ENCODE measurements around the gene SMNDC1. TPM values are rescaled to one million over a fixed set of nuclear protein-coding genes. Genes with fewer than 3 reads are reported as not detected.

The SMNDC1 gene
- total RNA-seq, 1 donor from 2014 or later = 35.6 TPM

DNA sequence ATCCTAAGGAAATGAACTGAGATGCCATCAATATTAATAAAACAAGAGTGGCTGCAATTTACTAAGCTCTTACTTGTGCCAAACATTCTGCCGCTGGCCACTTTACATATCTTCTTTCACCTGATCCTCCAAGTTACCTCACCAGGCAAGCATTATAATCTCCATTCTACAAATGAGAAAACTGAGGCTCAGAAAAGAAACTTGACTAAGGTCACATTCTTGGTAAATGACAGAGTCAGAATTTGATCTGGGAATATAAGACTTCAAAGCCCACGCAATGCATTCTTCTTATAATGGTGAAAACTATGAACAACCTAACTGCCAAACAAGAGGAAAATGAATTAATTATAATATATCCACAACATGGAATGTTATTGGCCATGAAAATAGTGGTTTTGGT lies 46.1 kb upstream of the SMNDC1 start:
- ATAC-seq (ENCODE audit: low read depth) (no peak), DNase-seq (no peak)
- Mint-ChIP-seq H3K4me3 (no peak overlapping the region), H3K9me3 (no peaks in the 10 kb centered on the region), H3K36me3 (ENCODE audit: low read depth) (no peaks in the 10 kb centered on the region), H3K27me3 (no peaks in the 10 kb centered on the region), H3K4me1 (peaks cover 56% of the 10 kb centered on the region), H3K27ac (no peak overlapping the region)
- no peak for TF ChIP-seq CTCF (IDR thresholded peaks at IDR 0.05)
- ChIA-PET POLR2A (interaction anchor here (0.7 to 0.9 kb wide), 2 partner anchors 25 to 64 kb away, joined by 3 read pairs; no protein-coding TSS in a partner anchor), CTCF (interaction anchor here (0.8 kb wide), 1 partner anchor 44 kb away, joined by 3 read pairs; no protein-coding TSS in a partner anchor)
- intact Hi-C loops (cut with micrococcal nuclease) = no loop called here

GRCh38 chr10:110349831-110350230 lies 45.1 kb upstream of the SMNDC1 start:
- Mint-ChIP-seq H3K4me1 (peaks cover 48% of the 10 kb centered on the region), H3K36me3 (ENCODE audit: low read depth) (no peaks in the 10 kb centered on the region), H3K27me3 (no peaks in the 10 kb centered on the region), H3K4me3 (no peak overlapping the region), H3K27ac (peak overlapping the region; percentile 61), H3K9me3 (no peaks in the 10 kb centered on the region)
- DNase-seq = no peak
- POLR2A ChIA-PET = no interaction called here
- no peak for TF ChIP-seq CTCF (IDR thresholded peaks at IDR 0.05)
- intact Hi-C loops (cut with micrococcal nuclease) = no loop called here
- ATAC-seq (ENCODE audit: low read depth) = no peak
- CTCF ChIA-PET = no interaction called here

GRCh38 chr10:110349386-110349785 lies 44.7 kb upstream of the SMNDC1 start:
- intact Hi-C loops (cut with micrococcal nuclease) = no loop called here
- H3K36me3 Mint-ChIP-seq (ENCODE audit: low read depth) = no peaks in the 10 kb centered on the region
- ATAC-seq (ENCODE audit: low read depth) (no peak), DNase-seq (no peak)
- H3K9me3 Mint-ChIP-seq = no peaks in the 10 kb centered on the region
- peak overlapping the region; percentile 6 for H3K27ac Mint-ChIP-seq
- ChIA-PET POLR2A (no interaction called here), CTCF (no interaction called here)
- no peak overlapping the region for H3K4me3 Mint-ChIP-seq
- H3K27me3 Mint-ChIP-seq = no peaks in the 10 kb centered on the region
- no peak for TF ChIP-seq CTCF (IDR thresholded peaks at IDR 0.05)
- peaks cover 44% of the 10 kb centered on the region for H3K4me1 Mint-ChIP-seq

- Mint-ChIP-seq H3K27me3 (no peaks in the 10 kb centered on the region), H3K4me3 (no peak overlapping the region), H3K36me3 (ENCODE audit: low read depth) (no peaks in the 10 kb centered on the region), H3K27ac (peak overlapping the region; percentile 6), H3K4me1 (peaks cover 33% of the 10 kb centered on the region), H3K9me3 (no peaks in the 10 kb centered on the region)
- intact Hi-C loops (cut with micrococcal nuclease) = no loop called here
- CTCF ChIA-PET = no interaction called here
- POLR2A ChIA-PET = interaction anchor here (0.9 to 1.4 kb wide), 2 partner anchors 22 to 64 kb away, joined by 3 to 12 read pairs; no protein-coding TSS in a partner anchor
- no peak for DNase-seq
- no peak for TF ChIP-seq CTCF (IDR thresholded peaks at IDR 0.05)
- peak; percentile 47 for ATAC-seq (ENCODE audit: low read depth)
Measured at GRCh38 chr10:110348336-110348735, 43.6 kb upstream of the SMNDC1 start.

DNA sequence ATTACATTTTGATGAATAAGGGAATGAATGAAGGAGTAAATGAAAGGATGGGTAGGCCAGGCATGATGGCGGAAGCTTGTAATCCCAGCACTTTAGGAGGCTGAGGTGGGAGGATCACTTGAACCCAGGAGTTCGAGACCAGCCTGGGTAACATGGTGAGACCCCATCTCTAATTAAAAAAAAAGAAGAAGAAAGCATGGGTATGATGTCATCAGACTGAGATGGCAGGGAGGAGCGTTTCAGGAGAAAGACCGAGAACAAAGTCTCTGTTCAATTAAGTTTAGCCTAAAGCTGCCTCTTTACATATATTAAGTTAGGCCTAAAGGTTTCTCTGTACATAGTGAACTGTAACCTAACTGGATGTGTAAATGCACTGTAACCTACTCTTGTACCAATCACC lies 42.2 kb upstream of the SMNDC1 start:
- H3K9me3 Mint-ChIP-seq = no peaks in the 10 kb centered on the region
- DNase-seq (no peak), ATAC-seq (ENCODE audit: low read depth) (no peak)
- no peak overlapping the region for H3K4me3 Mint-ChIP-seq
- ChIA-PET CTCF (interaction anchor here (1.5 kb wide), 1 partner anchor 37 kb away, joined by 4 read pairs; no protein-coding TSS in a partner anchor), POLR2A (interaction anchor here (1.1 to 2.2 kb wide), 2 partner anchors 18 to 21 kb away, joined by 4 to 11 read pairs; no protein-coding TSS in a partner anchor)
- TF ChIP-seq CTCF (IDR thresholded peaks at IDR 0.05) = no peak
- H3K27me3 Mint-ChIP-seq = peaks cover 6% of the 10 kb centered on the region
- H3K27ac Mint-ChIP-seq = no peak overlapping the region
- H3K36me3 Mint-ChIP-seq (ENCODE audit: low read depth) = no peaks in the 10 kb centered on the region
- intact Hi-C loops (cut with micrococcal nuclease) = no loop called here
- H3K4me1 Mint-ChIP-seq = peaks cover 31% of the 10 kb centered on the region
